HG03045 (cell line): ENCODE data around the gene PRKACA.

Experiments
- ATAC-seq: cut with Tn5 transposase; IDR thresholded peaks from one replicate; pipeline ENCODE4 v1.9.1; 2021; ENCODE audit warnings: mild to moderate bottlenecking, moderate library complexity; ENCODE audit not compliant: unreplicated experiment

Gene PRKACA

DNA sequence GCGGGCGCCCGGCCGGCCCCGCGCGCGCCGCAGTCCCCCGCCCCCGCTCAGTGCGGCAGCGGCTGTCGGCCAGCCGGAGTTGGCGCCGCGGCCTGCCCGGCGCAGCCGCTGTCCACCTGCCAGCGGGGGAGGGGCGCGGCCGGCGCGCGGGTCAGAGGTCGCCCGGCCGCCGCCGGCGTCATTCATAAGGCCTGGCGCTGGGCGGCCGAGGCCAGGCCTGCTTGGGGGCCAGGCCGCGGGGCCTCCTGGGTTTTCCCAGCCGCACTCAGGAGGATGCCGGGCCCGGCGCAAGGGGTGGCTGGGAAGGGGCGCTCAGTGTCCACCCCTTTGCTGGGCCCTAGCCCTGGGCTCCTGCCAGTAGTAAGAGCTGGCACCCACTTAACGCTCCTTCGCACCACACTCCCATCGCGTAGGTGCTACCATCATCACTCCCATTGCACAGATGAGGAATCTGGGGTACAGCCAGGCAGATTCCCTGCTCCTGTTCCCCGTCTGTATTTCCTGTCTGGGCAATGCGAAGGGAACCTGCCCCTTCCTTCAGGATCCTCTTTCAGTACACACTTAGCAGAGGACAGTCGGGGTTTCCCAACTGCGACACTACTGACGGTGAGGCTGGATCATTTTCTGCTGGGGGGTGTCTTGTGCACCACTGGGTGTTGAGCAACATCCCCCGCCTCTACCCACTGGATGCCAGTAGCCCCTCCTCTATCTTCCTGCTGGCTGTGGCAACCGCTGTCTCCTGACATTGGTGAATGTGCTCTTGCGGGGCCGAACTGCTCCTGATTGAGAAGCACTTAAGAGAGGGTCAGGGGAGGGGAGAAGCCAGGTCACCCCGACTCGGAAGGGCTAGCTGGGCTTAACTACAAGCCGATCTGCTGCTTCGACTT lies 846 bp upstream of the PRKACA start:
- no peak for ATAC-seq

GRCh38 chr19:14116918-14117578 lies 514 bp downstream of the PRKACA start:
- ATAC-seq: peak; percentile 7

GRCh38 chr19:14116525-14116917 lies 1.0 kb downstream of the PRKACA start:
- ATAC-seq: no peak

DNA sequence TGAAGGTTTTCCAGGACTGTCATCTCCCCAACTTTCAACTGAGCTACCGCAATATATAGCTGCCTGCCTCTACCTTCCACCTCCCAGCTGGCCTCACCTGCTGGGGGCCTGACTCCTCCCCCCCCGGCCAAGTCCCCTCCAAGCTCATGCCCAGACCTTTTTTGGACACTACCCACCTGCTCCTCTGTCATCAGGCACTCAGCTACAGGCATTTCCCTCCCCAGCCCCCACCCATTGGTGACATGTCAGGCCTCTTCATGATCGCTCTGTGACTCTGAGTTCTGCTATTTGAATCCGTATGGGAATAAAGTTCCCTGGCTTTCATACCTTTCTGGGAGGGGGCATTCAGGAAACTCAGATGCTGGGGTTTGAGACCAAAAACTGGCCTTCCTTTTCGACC lies 1.8 kb downstream of the PRKACA start:
- ATAC-seq: no peak

- ATAC-seq: no peak
Measured at GRCh38 chr19:14114854-14115253, 2.7 kb downstream of the PRKACA start.

DNA sequence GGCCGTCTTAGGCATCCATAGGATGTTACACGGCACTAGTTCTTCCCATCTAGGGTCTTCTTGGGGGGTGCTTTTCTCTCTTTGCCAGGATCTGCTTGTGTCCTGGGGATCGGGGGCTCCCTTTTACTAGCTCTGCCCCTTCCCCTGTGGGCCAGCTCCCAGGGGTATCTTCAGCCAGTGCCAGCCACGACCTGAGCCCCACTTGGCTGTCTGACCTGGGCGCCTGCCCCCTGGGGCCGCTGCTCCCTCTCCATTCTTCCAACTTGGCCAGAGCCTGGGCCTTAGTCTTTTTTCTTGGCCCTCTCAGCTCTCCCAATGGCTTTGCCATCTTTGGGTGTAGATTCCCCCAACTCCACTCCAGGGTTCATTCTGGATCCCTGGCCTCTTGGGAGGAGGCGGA lies 3.1 kb downstream of the PRKACA start:
- no peak for ATAC-seq

- ATAC-seq: no peak
Measured at GRCh38 chr19:14113762-14114414, 3.7 kb downstream of the PRKACA start.

DNA sequence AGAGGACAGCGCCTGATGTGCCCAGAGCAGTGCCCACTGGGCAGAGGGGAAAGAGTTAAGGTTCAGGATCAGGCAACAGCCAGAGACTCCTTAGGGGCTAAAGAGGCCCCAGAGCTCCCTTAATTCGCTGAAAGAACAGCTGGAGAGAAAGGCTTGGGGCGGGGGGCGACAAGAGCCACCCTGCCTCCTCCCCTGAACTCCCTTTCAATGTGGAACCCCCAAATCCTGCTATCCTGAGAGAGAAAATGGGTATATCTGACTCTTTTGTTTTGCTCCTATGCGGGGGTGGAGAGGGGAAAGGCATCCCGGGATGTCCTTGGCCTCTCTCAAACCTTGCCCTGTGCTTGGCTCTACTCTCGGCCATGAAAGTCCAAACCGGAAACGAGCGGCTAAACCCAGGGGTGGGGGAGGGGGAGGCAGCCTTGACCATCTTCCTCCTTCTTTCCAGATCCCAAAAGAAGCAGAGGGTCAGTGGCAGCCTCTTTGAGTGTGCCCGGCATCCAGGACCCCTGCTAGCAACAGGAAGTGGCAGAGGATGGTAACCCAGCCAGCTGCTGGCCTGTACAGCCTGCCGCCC lies 4.7 kb downstream of the PRKACA start:
- no peak for ATAC-seq

- no peak for ATAC-seq
Measured at GRCh38 chr19:14112051-14112808, 5.3 kb downstream of the PRKACA start.

- ATAC-seq: no peak
Measured at GRCh38 chr19:14111486-14111885, 6.1 kb downstream of the PRKACA start.

DNA sequence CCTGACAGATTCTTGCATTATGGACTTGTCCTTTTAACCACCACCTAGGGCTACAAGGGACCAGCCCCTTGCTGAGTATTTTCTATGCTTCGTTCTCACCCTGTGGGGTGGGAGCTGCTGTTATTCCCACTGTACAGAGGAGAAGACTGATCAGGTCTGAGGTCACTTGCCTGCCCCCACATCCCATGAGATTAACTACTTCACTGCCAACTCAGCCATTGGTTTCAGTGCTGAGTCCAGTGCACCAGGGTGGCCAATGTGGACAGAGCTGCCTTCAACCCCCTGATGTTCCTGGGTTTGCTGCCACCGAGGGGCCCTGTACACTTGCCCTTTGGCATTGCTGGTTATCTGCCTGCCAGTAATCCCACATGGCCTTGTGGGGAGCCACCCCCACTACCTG lies 6.9 kb downstream of the PRKACA start:
- ATAC-seq: no peak

GRCh38 chr19:14107581-14108461 lies 9.7 kb downstream of the PRKACA start:
- ATAC-seq: no peak

DNA sequence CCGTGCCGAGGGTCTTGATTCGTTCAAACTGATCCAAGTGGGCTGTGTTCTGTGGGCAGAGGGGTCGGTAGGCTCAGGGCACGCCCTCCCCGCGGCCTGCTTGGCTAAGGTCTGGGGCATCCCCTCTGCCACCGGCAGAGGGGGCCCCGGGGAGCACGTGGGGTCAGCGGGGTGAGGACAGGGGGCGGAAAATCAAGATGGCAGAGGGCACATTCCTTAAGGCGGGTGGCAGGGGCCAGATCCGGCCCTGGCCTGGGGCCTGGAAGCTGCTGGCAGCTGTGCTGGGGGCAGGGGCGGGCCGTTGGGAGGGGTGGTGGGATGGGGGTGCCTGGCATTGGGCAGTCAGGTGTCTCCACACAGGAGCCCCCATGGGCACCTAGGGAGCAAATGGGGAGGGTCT lies 10.7 kb downstream of the PRKACA start:
- no peak for ATAC-seq

DNA sequence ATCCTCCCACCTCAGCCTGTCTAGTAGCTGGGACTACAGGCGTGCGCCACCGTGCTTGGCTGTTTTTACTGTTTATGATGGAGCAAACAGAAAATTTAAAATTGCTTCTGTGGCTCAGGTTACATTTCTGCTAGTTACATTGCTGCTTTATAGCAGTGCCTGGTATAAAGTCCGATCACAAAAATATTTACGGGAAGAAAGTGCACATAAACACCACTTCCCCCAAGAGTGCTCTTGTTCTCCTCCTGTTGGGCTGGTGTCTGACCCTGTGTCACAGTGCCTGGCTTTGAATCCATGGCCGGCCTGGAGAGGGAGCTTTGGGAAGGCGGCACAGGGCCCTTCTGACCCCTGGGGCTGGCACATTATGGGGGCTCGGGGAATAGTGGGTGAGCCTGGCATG lies 11.9 kb downstream of the PRKACA start:
- ATAC-seq: no peak

- no peak for ATAC-seq
Measured at GRCh38 chr19:14103310-14103709, 14.3 kb downstream of the PRKACA start.

GRCh38 chr19:14102756-14103155 lies 14.8 kb downstream of the PRKACA start:
- ATAC-seq: no peak

- no peak for ATAC-seq
Measured at GRCh38 chr19:14102102-14102696, 15.4 kb downstream of the PRKACA start.

- ATAC-seq: no peak
Measured at GRCh38 chr19:14101003-14101545, 16.5 kb downstream of the PRKACA start.

- no peak for ATAC-seq
Measured at GRCh38 chr19:14097532-14098151, 19.9 kb downstream of the PRKACA start.
